GM18520 (cell line): ENCODE data around the gene WIF1.

ENCODE experiments used
- ATAC-seq: cut with Tn5 transposase; IDR thresholded peaks from one replicate; pipeline ENCODE4 v1.9.1; 2021; ENCODE audit not compliant: unreplicated experiment

Gene WIF1

GRCh38 chr12:65023485-65023884 is 97.6 kb downstream of the WIF1 start:
- no peak for ATAC-seq

DNA sequence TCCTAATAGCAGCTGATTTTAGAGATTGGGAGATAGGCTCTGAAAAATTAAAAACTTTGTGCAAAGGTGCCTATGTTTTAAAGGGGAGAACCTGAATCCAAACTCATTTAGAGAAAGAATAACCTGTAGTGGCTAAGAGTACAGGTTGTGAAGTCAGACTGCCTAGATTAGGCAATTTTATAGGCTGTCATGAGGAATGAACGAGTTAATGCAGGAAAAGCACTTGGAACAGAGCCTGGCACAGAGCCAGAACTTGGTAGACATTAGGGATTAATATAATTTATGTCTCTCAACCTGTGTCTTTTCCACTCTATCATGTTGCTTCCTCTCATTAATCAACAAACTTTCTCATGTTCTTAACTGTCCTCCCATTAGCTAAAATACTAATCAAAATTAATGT is 98.1 kb downstream of the WIF1 start:
- no peak for ATAC-seq

DNA sequence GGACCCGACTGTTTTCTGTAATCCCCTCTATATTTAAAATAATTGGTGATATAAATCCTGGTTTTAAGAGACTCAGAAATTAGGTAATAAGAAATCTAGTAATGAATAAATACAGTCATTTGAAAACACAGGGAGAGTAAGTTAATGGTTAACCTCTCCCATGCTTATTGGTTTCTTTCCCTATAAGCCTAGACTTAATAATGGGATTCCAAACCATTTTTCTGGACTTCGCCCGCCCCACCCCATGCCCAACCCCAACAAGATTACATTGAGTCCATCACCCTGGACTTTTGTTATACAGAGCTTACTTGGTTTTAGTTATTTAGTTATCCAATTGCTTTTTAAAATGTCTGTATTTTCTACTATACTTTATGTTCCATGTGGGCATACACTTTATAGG is 98.7 kb downstream of the WIF1 start:
- ATAC-seq = no peak

GRCh38 chr12:65019696-65020234 is 101.3 kb downstream of the WIF1 start:
- no peak for ATAC-seq

DNA sequence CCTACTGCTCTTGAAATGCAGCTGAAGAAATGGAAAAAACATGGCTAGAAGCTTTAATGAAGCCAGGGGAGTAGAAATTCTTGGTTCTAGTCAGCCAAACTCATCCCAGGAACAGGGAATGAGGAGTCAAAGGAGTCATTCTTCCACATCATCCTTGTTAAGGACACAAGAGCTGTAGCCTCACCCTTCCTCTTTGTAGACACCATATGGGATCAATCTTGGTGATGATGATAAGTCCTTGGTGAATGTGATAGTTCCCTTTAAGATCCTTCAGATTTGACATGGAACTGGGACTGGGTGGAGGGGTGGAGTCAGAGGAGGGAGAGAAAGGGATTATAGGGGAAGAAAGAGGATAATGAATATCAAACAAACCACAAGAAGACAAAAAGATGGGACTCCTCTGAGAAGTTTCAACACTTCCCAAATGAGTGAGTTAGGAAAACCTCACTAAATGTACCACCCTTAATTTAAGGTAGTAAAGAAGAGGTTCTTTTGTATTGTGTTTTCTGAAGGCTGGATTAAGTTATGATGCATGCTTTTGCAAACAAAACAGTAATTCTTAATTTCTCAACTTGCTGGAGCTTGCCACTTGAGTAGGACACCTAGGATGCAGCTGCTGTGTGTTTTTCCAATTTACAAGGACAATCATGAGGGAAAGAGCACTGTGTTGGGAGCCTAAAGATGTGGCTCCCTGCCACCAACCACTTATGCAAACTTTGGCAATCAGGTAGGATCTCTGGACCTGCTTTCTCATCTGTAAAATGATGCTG is 104.0 kb downstream of the WIF1 start:
- no peak for ATAC-seq

DNA sequence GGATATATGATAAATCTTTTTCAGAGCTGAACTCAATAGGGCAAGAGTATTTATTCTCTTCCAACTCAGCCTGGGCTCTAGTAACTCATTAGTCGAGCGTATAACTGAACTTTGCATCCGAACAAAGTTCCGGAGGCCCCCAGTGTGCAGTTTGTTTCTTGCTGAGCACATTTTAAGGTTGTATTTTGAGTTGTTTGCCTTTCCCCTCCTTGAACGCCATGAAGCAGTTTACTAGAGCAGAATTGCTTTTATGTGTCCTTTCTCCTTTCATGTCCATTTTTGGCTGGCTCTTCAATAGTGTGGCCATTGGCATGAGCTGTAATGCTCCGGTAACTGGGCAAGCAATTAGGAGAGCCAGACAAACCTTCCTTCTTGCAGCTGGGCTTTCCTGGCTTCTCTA is 105.3 kb downstream of the WIF1 start:
- ATAC-seq = no peak

DNA sequence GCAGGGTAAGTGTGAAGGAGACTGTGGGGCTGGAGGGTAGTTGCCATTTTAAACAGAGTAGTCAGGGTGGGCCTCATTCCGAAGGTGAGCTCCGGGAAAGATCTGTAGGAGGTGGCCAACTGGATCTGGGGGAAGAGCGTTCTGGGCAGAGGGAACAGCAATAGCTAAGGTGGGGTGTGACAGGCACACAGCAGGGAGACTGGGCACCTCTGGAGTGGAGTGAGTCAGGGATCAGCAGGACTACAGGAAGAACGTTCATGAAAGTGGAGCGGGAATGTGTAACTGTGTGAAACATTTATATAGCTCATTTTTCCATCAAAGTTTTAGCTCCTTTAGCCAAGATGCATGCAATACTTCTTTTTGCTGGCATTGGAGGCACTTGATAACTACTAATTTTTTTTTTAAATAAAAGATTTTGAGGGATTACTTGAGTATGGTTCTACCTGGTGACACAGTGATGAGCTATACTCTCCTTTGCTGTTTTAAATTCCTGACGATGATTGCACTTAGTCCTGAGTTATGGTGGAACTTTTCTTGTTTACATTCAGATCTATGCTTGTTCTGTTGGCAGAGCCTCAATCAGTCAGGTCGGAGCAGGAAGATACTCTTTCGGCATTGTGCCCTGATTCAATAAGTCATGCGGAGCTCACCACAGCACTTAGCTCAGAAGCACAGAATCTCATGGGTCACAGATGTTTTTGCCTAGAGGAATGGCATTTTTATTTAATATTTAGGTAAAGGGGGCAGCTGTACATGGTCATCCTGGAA is 106.4 kb downstream of the WIF1 start:
- ATAC-seq = no peak

GRCh38 chr12:65010437-65010836 is 110.7 kb downstream of the WIF1 start:
- no peak for ATAC-seq

GRCh38 chr12:65005716-65006115 is 115.4 kb downstream of the WIF1 start:
- ATAC-seq = no peak

- ATAC-seq = no peak
Measured at GRCh38 chr12:65004270-65004669, 116.8 kb downstream of the WIF1 start.
